HG03520 (cell line): Measurements from ENCODE around the gene CFH.
"Not testable (repeated sequence)": the region's sequence is repeated elsewhere in the genome, so short reads cannot be mapped to it uniquely, and the experiment has no call there.

Experiments
- ATAC-seq: cut with Tn5 transposase; IDR thresholded peaks from one replicate; pipeline ENCODE4 v1.9.1; 2021; ENCODE audit warnings: mild to moderate bottlenecking, moderate library complexity; ENCODE audit not compliant: unreplicated experiment

CFH gene

DNA sequence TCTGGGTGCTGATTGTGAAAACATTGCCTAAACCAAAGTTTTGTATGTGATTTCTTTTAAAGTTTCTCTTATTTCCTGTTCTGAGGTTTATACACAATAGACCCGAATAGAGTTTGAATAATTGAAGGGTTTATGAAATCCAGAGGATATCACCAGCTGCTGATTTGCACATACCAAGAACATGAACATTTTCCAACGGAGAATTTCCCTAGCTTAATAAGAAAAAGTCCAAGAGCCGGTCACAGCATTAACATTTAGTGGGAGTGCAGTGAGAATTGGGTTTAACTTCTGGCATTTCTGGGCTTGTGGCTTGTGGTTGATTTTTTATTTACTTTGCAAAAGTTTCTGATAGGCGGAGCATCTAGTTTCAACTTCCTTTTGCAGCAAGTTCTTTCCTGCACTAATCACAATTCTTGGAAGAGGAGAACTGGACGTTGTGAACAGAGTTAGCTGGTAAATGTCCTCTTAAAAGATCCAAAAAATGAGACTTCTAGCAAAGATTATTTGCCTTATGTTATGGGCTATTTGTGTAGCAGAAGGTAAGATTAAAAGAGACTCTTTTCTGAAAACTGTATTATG, at the start of gene CFH:
TSS of gene CFH (plus strand) at position 407 of the 579 bp plus-strand sequence. CDS start at position 482, 75 bp downstream.
- no peak for ATAC-seq

DNA sequence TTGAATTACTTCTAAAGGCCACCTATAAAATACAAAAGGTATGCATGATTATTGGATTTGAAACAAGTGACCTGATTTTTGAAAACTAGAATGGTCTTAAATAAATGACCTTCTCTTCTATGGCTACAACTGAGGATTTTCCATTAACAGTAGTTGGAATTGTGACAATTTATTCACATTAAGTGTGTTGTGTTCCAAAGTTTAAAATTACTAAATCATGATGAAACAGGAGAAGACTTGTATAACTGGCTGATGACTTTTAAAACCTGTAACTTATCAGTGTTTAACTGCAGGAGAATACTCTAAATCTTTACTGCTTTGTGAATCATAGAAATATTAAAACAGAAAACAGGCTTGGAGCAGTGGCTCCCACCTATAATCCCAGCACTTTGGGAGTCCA, 48.2 kb upstream of the CFH start:
- ATAC-seq: no peak

GRCh38 chr1:196607981-196608380, 43.9 kb upstream of the CFH start:
- ATAC-seq: no peak

DNA sequence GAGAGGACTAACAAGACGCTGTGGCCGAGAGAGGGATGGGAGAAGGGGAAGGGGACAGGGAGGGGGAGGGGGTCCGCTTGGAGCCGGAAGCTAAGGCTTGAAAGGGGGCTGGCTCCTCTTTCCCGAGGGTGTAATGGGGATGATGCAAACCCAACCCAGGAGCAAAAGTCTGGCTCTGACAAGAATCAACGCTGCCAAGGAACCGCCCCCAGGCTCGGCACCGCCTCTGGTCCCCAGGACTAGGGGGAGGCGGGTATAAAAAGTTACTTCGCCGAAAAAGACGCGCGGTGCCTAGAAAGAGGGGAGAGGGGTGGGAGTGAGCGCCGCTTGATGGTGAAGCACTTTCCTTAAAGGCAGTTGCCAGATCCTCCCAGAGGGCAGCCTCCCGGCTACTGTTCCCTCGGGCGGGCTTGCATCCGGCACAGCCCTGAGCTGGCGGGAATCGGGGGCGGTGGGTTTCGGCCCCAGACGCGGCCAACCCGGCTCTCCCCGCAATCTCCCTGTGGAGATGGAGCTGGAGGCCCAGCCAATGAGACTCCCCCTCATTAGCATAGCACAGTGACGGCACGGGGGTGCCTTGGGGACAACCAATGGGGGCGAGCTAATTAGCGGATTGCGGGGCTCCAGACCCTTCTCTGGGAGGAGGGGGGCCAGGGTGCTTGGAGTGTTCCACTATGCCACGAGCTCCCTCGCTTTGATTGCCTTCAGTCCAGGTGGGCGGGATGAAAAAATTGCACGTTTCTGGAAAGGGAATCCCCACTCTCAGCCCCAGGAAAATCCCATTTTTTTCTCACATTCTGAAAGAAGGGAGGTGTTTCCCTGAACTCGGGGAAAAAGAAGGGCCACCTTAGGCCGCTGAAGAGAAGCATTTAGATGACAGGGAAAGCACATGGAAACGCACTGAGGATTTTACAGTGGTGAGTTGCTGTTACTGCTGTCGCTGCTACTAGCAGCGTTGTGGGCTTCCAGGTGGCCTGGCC, 43.2 kb upstream of the CFH start, which contains the start of gene KCNT2:
TSS of gene KCNT2 (minus strand) at position 51 of the 980 bp plus-strand sequence. CDS start 131 bp downstream, outside the sequence.
- no peak for ATAC-seq

DNA sequence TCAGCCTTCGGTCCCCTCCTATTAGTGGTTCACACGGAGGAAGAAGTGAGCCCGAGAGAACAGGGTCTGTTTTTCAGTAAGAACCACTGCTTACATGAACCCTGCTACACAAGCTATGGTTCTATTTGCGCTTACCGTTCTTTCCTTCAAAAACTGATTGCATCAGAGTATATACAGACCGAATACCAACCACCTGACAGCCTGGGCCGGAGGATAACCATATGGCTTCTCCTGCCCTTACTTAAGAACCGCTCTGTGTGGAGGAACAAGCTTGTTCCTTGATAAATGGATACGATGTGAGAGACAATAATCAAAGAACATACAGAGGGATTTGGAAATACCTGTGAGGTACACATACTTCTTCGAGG, 42.5 kb upstream of the CFH start:
- no peak for ATAC-seq

DNA sequence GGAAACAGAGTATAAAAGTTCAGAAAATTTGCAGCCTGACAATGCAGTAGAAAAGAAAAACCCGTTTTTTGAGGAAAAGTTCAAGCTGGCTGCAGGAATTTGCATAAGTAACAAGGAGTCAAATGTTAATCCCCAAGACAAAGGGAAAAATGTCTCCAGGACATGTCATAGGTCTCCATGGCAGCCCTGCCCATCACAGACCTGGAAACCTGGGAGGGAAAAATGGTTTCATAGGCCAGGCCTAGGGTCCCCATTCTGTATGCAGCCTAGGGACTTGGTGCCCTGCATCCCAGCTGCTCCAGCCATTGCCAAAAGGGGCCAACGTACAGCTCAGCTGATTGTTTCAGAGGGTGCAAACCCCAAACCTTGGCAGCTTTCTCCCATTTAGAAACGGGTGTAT, 40.0 kb upstream of the CFH start:
- no peak for ATAC-seq

- ATAC-seq: no peak
Observed at GRCh38 chr1:196619721-196620120, 32.1 kb upstream of the CFH start.

DNA sequence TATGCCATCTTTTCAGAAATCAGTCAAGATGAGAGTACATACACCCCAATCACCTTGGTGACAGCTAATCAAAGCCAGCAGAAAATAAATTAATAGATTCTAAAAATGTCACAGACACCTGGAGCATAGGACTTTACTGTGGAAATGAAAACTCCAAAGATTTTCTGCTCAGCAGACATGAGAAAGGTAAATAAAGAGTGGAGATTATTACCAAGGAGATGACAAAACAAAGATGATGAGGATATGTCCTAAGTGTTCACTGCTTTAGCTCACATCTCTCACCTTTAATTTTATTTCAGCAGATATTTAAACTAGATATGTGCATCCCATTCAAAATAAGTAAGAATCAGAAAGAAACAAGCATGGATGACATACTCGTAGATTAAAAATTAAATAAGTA, 28.8 kb upstream of the CFH start:
- no peak for ATAC-seq

- ATAC-seq: no peak
Observed at GRCh38 chr1:196628838-196629237, 23.0 kb upstream of the CFH start.

GRCh38 chr1:196637606-196638005, 14.2 kb upstream of the CFH start:
- no peak for ATAC-seq

- no peak for ATAC-seq
Observed at GRCh38 chr1:196638466-196638865, 13.4 kb upstream of the CFH start.

DNA sequence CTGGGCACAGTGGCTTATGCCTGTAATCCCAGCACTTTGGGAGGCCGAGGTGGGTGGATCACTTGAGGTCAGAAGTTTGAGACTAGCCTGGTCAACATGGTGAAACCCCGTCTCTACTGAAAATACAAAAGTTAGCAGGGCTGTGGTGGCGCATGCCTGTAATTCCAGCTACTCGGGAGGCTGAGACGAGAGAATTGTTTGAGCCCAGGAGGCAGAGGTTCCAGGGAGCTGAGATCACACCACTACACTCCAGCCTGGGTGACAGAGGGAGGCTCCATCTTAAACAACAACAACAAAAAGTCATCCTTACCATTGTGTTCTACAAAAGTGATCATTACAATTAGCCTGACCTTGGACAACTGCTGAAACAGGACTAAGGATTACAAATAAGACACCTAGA, 12.6 kb upstream of the CFH start:
- ATAC-seq: not testable (repeated sequence)

- ATAC-seq: no peak
Observed at GRCh38 chr1:196640976-196641375, 10.9 kb upstream of the CFH start.

- no peak for ATAC-seq
Observed at GRCh38 chr1:196649990-196650389, 1.9 kb upstream of the CFH start.

GRCh38 chr1:196650403-196650802, 1.4 kb upstream of the CFH start:
- no peak for ATAC-seq

DNA sequence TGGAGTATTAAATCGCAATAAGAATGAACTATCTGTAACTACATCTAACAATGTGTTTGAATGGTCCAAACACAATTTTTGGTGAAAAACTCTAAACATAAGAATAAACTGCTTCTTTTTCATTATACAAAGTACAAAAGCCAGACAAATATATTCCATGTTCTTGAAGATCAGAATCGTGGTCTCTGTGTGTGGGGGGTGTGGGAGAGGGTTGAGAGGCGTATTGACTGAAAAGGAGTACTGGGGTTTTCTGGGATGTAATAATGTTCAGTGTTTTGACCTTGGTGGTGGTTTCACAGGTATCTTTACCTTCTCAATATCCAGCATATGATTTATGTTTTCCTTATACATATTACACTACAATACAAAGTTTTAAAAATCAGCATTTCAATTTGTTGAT, 764 bp upstream of the CFH start:
- ATAC-seq: no peak

DNA sequence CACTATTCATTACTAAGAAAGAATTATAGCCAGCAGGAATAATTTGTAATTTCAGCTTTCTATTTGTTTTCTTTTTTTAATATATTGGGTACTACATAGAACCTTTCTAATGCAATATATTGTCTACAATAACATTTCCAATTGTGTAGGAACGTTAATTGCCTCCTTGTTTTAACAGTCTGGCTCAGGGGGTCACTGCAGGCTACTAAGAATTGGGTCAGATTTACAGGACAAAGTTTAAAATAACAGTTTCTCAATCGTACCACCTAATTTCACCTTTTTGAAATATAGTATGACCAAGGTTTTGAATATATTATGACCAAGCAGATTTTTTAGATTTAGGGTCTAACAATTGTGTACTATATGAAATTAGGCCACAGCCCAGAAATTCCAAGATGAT, 2.4 kb downstream of the CFH start:
- ATAC-seq: no peak

DNA sequence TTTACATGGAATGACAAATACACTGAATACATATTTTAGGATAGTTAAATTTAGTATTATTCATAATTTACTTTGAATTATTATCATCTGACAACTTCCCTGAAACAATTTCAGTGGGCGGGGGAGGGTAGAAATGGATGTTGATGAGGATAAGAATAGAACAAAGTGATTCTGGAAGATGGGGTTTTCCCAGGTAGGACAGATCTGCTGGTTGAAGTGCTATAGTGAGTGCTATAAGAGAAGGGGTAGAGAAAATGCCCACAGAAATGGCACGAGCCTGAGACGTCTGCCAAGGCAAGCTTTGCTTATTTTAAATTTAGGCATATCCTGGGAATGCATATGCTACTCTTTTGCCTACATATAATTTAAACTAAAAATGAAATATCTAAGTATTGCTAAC, 3.2 kb downstream of the CFH start:
- ATAC-seq: no peak

GRCh38 chr1:196655494-196655893, 3.7 kb downstream of the CFH start:
- ATAC-seq: no peak

GRCh38 chr1:196659471-196659870, 7.6 kb downstream of the CFH start:
- ATAC-seq: no peak

DNA sequence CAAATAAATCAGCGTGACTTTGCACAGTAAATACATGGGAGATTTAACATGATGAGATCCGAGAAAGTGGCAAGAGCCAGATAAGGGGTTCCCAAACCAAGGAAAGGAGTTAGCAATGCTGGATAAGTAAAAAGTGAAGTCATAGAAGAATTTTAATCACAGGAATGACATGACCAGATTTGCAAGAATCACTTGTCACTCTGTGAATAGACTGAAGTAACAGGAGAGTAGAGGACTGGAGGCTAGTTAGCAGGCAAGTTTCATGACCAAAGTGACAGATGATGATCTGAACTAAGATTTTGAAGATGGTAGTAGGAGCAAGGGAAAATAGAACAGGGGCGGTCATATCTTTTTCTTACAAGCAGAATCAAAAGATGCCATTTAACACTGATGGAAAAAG, 8.4 kb downstream of the CFH start:
- ATAC-seq: no peak

GRCh38 chr1:196660852-196661251, 9.0 kb downstream of the CFH start:
- peak; percentile 78 for ATAC-seq
